ENCODE results near the gene EFCAB6. TPM values are rescaled to one million over a fixed set of nuclear protein-coding genes. Genes with fewer than 3 reads are reported as not detected.

Gene EFCAB6
- total and polyA plus RNA-seq, 4 donors, result 0.14 to 2.1 (median 0.53) TPM

- 94% methylated on average over 1 of the region's 1 CpG for WGBS
- no peaks in the 10 kb centered on the region for H3K27me3 ChIP-seq (ENCODE audit: control insufficient read depth in 4 of 4, insufficient read depth in 4 of 4, low read length in 3 of 4)
Measured at GRCh38 chr22:43498856-43499253, 313.2 kb downstream of the EFCAB6 start.

GRCh38 chr22:43497956-43498855 lies 313.9 kb downstream of the EFCAB6 start:
- no peaks in the 10 kb centered on the region for H3K9me3 ChIP-seq (ENCODE audit: control insufficient read depth in 4 of 4, low read length in 3 of 4)
- H3K27me3 ChIP-seq (ENCODE audit: control insufficient read depth in 4 of 4, insufficient read depth in 4 of 4, low read length in 3 of 4), result no peaks in the 10 kb centered on the region
- H3K4me3 ChIP-seq (ENCODE audit: low read depth in 1 of 3, low read length in 3 of 3), result no peak overlapping the region
- WGBS, result 96% methylated on average over 16 of the region's 16 CpGs
- no peak overlapping the region for H3K9ac ChIP-seq (ENCODE audit: low read depth in 1 of 2, low read length in 2 of 2)
- no peak for DNase-seq (ENCODE audit: low spot score)
- H3K4me1 ChIP-seq (ENCODE audit: control insufficient read depth in 4 of 4, insufficient read depth in 4 of 4, low read length in 3 of 4), result no peaks in the 10 kb centered on the region
- no peak overlapping the region for H3K27ac ChIP-seq (ENCODE audit: low read depth in 1 of 2, low read length in 2 of 2)
- TF ChIP-seq SP1 (IDR thresholded peaks at IDR 0.05) (no peak), REST (IDR thresholded peaks at IDR 0.05) (no peak), NR2F2 (IDR thresholded peaks at IDR 0.05) (no peak), ZBTB33 (IDR thresholded peaks at IDR 0.05) (no peak), FOXA1 (IDR thresholded peaks at IDR 0.05) (no peak), YY1 (IDR thresholded peaks at IDR 0.05) (no peak), HNF4A (conservative IDR thresholded peaks at IDR 0.05) (no peak)
- peaks cover 0 to 14% (median 2%) of the 10 kb centered on the region in 4 donors for H3K36me3 ChIP-seq (ENCODE audit: control insufficient read depth in 4 of 4, insufficient read depth in 3 of 4, low read depth in 1 of 4, low read length in 3 of 4)

More at GRCh38 chr22:43498856-43499253, 313.2 kb downstream of the EFCAB6 start:
- H3K27ac ChIP-seq (ENCODE audit: low read depth in 1 of 2, low read length in 2 of 2), result no peak overlapping the region
- TF ChIP-seq FOXA2 (IDR thresholded peaks at IDR 0.05) (no peak), NR2F2 (IDR thresholded peaks at IDR 0.05) (no peak), HNF4G (IDR thresholded peaks at IDR 0.05) (no peak), RXRA (IDR thresholded peaks at IDR 0.05) (no peak), MAX (IDR thresholded peaks at IDR 0.05) (no peak), EGR1 (IDR thresholded peaks at IDR 0.05; ENCODE audit: low read depth in 2 of 2) (no peak), REST (IDR thresholded peaks at IDR 0.05) (no peak), FOXA1 (IDR thresholded peaks at IDR 0.05) (no peak), RAD21 (IDR thresholded peaks at IDR 0.05) (no peak), GABPA (IDR thresholded peaks at IDR 0.05 in 1 of 2, conservative IDR thresholded peaks at IDR 0.05 in 1 of 2) (no peak)
- H3K9ac ChIP-seq (ENCODE audit: low read depth in 1 of 2, low read length in 2 of 2), result no peak overlapping the region
- no peaks in the 10 kb centered on the region for H3K9me3 ChIP-seq (ENCODE audit: control insufficient read depth in 4 of 4, low read length in 3 of 4)
- peaks cover 0 to 19% (median 5%) of the 10 kb centered on the region in 4 donors for H3K36me3 ChIP-seq (ENCODE audit: control insufficient read depth in 4 of 4, insufficient read depth in 3 of 4, low read depth in 1 of 4, low read length in 3 of 4)
- no peaks in the 10 kb centered on the region for H3K4me1 ChIP-seq (ENCODE audit: control insufficient read depth in 4 of 4, insufficient read depth in 4 of 4, low read length in 3 of 4)
- no peak overlapping the region for H3K4me3 ChIP-seq (ENCODE audit: low read depth in 1 of 3, low read length in 3 of 3)
- no peak for DNase-seq (ENCODE audit: low spot score)
